Measurements from ENCODE around the gene MAT2B.

Gene MAT2B

GRCh38 chr5:163562071-163562470 lies 56.7 kb downstream of the MAT2B start:
- no peak for DNase-seq

- no peak for DNase-seq
Observed at GRCh38 chr5:163563112-163563511, 57.7 kb downstream of the MAT2B start.

GRCh38 chr5:163563880-163564279 lies 58.5 kb downstream of the MAT2B start:
- no peak for DNase-seq

- peak in 1 of 2 donors; percentile 25 for DNase-seq
Observed at GRCh38 chr5:163564321-163564938, 59.0 kb downstream of the MAT2B start.

- no peak for DNase-seq
Observed at GRCh38 chr5:163565492-163565891, 60.1 kb downstream of the MAT2B start.

GRCh38 chr5:163565931-163566608 lies 60.7 kb downstream of the MAT2B start:
- peak in 1 of 2 donors; percentile 17 for DNase-seq

- DNase-seq = no peak
Observed at GRCh38 chr5:163566678-163567077, 61.3 kb downstream of the MAT2B start.

GRCh38 chr5:163567811-163568210 lies 62.4 kb downstream of the MAT2B start:
- DNase-seq = no peak
